SK-N-SH (cell line): ENCODE results near the gene TGFA.

Experiments used
- CTCF ChIP-seq: fragments of 200-600 bp; sonication (generic); IDR thresholded peaks from 2 replicates; pipeline ENCODE4 v1.6.1; 2017; ENCODE audit warnings: antibody characterized with exemption, mild to moderate bottlenecking, moderate library complexity
- POLR2AphosphoS5 ChIP-seq: IDR thresholded peaks from 2 replicates; pipeline ENCODE4 v1.6.1; 2012; ENCODE audit warnings: low read depth, low read length

- TF ChIP-seq POLR2AphosphoS5 = no peak
- TF ChIP-seq CTCF = no peak
Observed at GRCh38 chr2:70522627-70523026, 31.0 kb downstream of the TGFA start.
